HepG2 (cell line): ENCODE results near the gene SLC39A10. TPM values are rescaled to one million over a fixed set of nuclear protein-coding genes. Genes with fewer than 3 reads are reported as not detected.

Experiments used
- FOXA3 ChIP-seq: IDR thresholded peaks from 2 replicates; pipeline ENCODE4 v1.6.1; 2016; ENCODE audit warnings: missing genetic modification reagents, missing compliant biosample characterization
- IKZF4 ChIP-seq: sonication (generic); formaldehyde crosslinking; IDR thresholded peaks from 2 replicates; pipeline ENCODE4 v1.5.1; 2020; ENCODE audit warnings: borderline replicate concordance, mild to moderate bottlenecking, low read depth, missing genetic modification reagents; ENCODE audit errors: not compliant biosample characterization
- KAT7 ChIP-seq: IDR thresholded peaks from 2 replicates; pipeline ENCODE4 v1.6.1; 2018; ENCODE audit warnings: borderline replicate concordance, missing compliant biosample characterization
- MATR3 ChIP-seq: sonication (generic); formaldehyde crosslinking; IDR thresholded peaks from 2 replicates; pipeline ENCODE4 v1.4.0; 2020; ENCODE audit warnings: missing genetic modification reagents
- SIN3B ChIP-seq: fragments of 150-350 bp; IDR thresholded peaks from 2 replicates; pipeline ENCODE4 v1.6.1; 2014; ENCODE audit warnings: low read length
- ZBTB3 ChIP-seq: sonication (generic); formaldehyde crosslinking; IDR thresholded peaks from 2 replicates; pipeline ENCODE4 v1.4.0; 2020; ENCODE audit warnings: low read depth, mild to moderate bottlenecking, moderate library complexity, missing genetic modification reagents, borderline replicate concordance
- ZC3H13 ChIP-seq: sonication (generic); formaldehyde crosslinking; IDR thresholded peaks from 2 replicates; pipeline ENCODE4 v1.8.1; 2023; ENCODE audit warnings: mild to moderate bottlenecking, missing genetic modification reagents, moderate library complexity
- ZNF333 ChIP-seq: sonication (generic); formaldehyde crosslinking; IDR thresholded peaks from 2 replicates; pipeline ENCODE4 v1.4.0; 2020; ENCODE audit warnings: mild to moderate bottlenecking, missing genetic modification reagents, borderline replicate concordance
- ZNF773 ChIP-seq: sonication (generic); formaldehyde crosslinking; IDR thresholded peaks from 2 replicates; pipeline ENCODE4 v1.4.0; 2020; ENCODE audit warnings: missing genetic modification reagents, borderline replicate concordance
- ZNF782 ChIP-seq: sonication (generic); formaldehyde crosslinking; IDR thresholded peaks from 2 replicates; pipeline ENCODE4 v1.4.0; 2020; ENCODE audit warnings: missing genetic modification reagents, mild to moderate bottlenecking, borderline replicate concordance
- polyA plus RNA-seq, 8 experiments: library from polyadenylated mRNA; depleted of rRNA in 3 of 8; stranded (reverse) in 7 of 8; unstranded in 1 of 8; fragments of >200 nt; fragmentation: Illumina TruSeq in 4 of 8; extraction: Trizol in 4 of 8; gene quantifications; 2 replicates each; pipeline versions ENCODE4 v1.2.1 to v1.2.3, GENCODE V29; 2011 to 2016; ENCODE audit warnings: low read depth in 4 of 8, missing spikeins in 1 of 8, mixed read lengths in 1 of 8; ENCODE audit not compliant: insufficient read depth in 1 of 8
- total RNA-seq, 5 experiments: library from RNA; depleted of rRNA; stranded (reverse); fragments of >200 nt; fragmentation: Illumina TruSeq; extraction: Trizol; gene quantifications; 2 replicates each; pipeline ENCODE4 v1.2.3, GENCODE V29; 2016; ENCODE audit warnings: low read depth in 1 of 5
- TF ChIP-seq, protein P1 (sequence below), 2 experiments: fragments of 450-650 bp in 1 of 2; sonication (generic) in 1 of 2; formaldehyde crosslinking in 1 of 2; IDR thresholded peaks; 2 replicates each; pipeline versions ENCODE4 v1.6.1 to v1.8.0; 2016 to 2022; ENCODE audit warnings: antibody characterized with exemption in 1 of 2, mild to moderate bottlenecking in 1 of 2, missing genetic modification reagents in 1 of 2
- TF ChIP-seq, protein P2 (sequence below): sonication (generic); formaldehyde crosslinking; IDR thresholded peaks from 2 replicates; pipeline ENCODE4 v1.4.0; 2020; ENCODE audit warnings: missing genetic modification reagents
- TF ChIP-seq, protein P3 (sequence below): sonication (generic); formaldehyde crosslinking; IDR thresholded peaks from 2 replicates; pipeline ENCODE4 v1.5.1; 2020; ENCODE audit warnings: mild to moderate bottlenecking, missing genetic modification reagents

Gene SLC39A10
- total and polyA plus RNA-seq, 2 of the 13 experiments (the other 11 are each of a cell fraction or from before 2014, with no cell fraction given): 13.2 to 21.0 TPM

DNA sequence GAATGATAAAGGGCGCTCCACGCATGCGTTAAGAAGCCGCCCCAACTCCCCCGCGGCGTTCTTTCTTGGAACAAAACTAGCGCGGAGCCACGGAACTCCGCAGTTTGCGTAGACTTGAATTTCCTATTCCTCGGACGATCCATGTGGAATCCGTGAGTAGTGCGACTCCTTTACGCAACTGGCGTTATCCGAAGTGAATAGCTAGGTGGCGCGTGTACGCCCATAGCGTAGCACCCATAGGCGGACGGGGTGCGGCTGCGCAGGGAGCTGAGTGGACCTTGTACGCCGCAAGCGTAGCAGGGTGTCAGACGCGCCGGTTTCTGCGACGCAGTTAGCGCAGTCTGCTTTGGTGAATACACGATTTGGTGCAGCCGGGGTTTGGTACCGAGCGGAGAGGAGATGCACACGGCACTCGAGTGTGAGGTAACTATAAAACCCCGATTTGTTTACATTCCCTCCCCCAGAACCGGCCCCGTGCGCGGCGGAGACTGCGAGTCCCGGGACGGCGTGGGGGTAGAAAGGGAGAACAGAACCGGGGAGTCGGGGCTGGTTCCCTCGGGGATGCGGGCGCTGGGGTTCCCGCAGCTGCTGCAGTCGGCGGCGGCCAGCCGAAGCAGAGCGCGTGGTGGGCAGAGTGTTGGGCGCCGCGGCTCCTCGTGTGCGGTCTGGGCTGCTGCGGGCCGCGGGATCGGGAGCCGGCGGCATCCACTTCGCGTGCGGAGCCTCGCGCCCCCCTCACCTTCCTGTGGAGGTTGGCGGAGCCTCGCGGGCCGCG, at the start of gene SLC39A10 (continued):
- TF ChIP-seq, protein P1, sequence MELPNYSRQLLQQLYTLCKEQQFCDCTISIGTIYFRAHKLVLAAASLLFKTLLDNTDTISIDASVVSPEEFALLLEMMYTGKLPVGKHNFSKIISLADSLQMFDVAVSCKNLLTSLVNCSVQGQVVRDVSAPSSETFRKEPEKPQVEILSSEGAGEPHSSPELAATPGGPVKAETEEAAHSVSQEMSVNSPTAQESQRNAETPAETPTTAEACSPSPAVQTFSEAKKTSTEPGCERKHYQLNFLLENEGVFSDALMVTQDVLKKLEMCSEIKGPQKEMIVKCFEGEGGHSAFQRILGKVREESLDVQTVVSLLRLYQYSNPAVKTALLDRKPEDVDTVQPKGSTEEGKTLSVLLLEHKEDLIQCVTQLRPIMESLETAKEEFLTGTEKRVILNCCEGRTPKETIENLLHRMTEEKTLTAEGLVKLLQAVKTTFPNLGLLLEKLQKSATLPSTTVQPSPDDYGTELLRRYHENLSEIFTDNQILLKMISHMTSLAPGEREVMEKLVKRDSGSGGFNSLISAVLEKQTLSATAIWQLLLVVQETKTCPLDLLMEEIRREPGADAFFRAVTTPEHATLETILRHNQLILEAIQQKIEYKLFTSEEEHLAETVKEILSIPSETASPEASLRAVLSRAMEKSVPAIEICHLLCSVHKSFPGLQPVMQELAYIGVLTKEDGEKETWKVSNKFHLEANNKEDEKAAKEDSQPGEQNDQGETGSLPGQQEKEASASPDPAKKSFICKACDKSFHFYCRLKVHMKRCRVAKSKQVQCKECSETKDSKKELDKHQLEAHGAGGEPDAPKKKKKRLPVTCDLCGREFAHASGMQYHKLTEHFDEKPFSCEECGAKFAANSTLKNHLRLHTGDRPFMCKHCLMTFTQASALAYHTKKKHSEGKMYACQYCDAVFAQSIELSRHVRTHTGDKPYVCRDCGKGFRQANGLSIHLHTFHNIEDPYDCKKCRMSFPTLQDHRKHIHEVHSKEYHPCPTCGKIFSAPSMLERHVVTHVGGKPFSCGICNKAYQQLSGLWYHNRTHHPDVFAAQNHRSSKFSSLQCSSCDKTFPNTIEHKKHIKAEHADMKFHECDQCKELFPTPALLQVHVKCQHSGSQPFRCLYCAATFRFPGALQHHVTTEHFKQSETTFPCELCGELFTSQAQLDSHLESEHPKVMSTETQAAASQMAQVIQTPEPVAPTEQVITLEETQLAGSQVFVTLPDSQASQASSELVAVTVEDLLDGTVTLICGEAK (IDR thresholded peaks at IDR 0.05): no peak
- TF ChIP-seq, protein P1 (CRISPR knock-in tag; IDR thresholded peaks at IDR 0.05): 0 out of 2 replicates have a peak, but pooled peaks have one; percentile 30
- TF ChIP-seq KAT7 (peak; percentile 79; the same call in 1 of the 2 replicates), ZC3H13 (peak; percentile 94), ZNF782 (CRISPR knock-in tag) (peak; percentile 35; the same call in 1 of the 2 replicates), ZNF333 (CRISPR knock-in tag) (peak; percentile 58; the same call in 1 of the 2 replicates), MATR3 (no peak), ZNF773 (CRISPR knock-in tag) (no peak; the same call in 1 of the 2 replicates), ZBTB3 (peak; percentile 14; the same call in 1 of the 2 replicates), FOXA3 (CRISPR knock-in tag) (peak; percentile 86), SIN3B (no peak), IKZF4 (peak; percentile 65)
- TF ChIP-seq, protein P2, sequence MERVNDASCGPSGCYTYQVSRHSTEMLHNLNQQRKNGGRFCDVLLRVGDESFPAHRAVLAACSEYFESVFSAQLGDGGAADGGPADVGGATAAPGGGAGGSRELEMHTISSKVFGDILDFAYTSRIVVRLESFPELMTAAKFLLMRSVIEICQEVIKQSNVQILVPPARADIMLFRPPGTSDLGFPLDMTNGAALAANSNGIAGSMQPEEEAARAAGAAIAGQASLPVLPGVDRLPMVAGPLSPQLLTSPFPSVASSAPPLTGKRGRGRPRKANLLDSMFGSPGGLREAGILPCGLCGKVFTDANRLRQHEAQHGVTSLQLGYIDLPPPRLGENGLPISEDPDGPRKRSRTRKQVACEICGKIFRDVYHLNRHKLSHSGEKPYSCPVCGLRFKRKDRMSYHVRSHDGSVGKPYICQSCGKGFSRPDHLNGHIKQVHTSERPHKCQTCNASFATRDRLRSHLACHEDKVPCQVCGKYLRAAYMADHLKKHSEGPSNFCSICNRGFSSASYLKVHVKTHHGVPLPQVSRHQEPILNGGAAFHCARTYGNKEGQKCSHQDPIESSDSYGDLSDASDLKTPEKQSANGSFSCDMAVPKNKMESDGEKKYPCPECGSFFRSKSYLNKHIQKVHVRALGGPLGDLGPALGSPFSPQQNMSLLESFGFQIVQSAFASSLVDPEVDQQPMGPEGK: peak; percentile 61
- TF ChIP-seq, protein P3, sequence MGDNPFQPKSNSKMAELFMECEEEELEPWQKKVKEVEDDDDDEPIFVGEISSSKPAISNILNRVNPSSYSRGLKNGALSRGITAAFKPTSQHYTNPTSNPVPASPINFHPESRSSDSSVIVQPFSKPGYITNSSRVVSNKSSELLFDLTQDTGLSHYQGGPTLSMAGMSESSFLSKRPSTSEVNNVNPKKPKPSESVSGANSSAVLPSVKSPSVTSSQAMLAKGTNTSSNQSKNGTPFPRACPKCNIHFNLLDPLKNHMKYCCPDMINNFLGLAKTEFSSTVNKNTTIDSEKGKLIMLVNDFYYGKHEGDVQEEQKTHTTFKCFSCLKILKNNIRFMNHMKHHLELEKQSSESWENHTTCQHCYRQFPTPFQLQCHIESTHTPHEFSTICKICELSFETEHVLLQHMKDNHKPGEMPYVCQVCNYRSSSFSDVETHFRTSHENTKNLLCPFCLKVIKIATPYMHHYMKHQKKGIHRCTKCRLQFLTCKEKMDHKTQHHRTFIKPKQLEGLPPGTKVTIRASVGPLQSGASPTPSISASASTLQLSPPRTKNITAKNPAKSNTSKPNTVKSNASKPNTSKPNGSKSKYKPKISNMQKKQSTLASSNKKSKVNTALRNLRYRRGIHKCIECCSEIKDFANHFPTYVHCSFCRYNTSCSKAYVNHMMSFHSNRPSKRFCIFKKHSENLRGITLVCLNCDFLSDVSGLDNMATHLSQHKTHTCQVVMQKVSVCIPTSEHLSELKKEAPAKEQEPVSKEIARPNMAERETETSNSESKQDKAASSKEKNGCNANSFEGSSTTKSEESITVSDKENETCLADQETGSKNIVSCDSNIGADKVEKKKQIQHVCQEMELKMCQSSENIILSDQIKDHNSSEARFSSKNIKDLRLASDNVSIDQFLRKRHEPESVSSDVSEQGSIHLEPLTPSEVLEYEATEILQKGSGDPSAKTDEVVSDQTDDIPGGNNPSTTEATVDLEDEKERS: peak; percentile 84; the same call in 1 of the 2 replicates
